Suprapubic skin (tissue), 4 donors: Measurements from ENCODE around the gene TEKT1. TPM values are rescaled to one million over a fixed set of nuclear protein-coding genes. Genes with fewer than 3 reads are reported as not detected.

Experiments
- DNase-seq, 2 donors: peaks; one replicate each; pipeline ENCODE4 v3.0.0-alpha.2; 2019; ENCODE audit warnings: low spot score in 2 of 2
- H3K27ac ChIP-seq: fragments of 200-600 bp; sonication (generic); one replicate; pipeline ENCODE4 v1.5.1; 2019
- H3K27me3 ChIP-seq: fragments of 200-600 bp; sonication (generic); one replicate; pipeline ENCODE4 v1.5.1; 2019
- H3K36me3 ChIP-seq: fragments of 200-600 bp; sonication (generic); one replicate; pipeline ENCODE4 v1.5.1; 2019
- H3K4me1 ChIP-seq: fragments of 200-600 bp; sonication (generic); one replicate; pipeline ENCODE4 v1.5.1; 2019
- H3K4me3 ChIP-seq: fragments of 200-600 bp; sonication (generic); one replicate; pipeline ENCODE4 v1.5.1; 2019; ENCODE audit warnings: mild to moderate bottlenecking
- H3K9me3 ChIP-seq: fragments of 200-600 bp; sonication (generic); one replicate; pipeline ENCODE4 v1.5.1; 2019
- CTCF ChIP-seq, 2 donors: fragments of 200-600 bp in 1 of 2; fragments of 450-650 bp in 1 of 2; sonication (generic) in 1 of 2; IDR thresholded peaks; one replicate each; pipeline ENCODE4 v1.5.1; 2016 to 2019; ENCODE audit warnings: antibody characterized with exemption in 2 of 2, mild to moderate bottlenecking in 1 of 2, moderate library complexity in 1 of 2
- EP300 ChIP-seq: sonication (generic); formaldehyde crosslinking; IDR thresholded peaks from one replicate; pipeline ENCODE4 v1.6.1; 2017; ENCODE audit warnings: antibody characterized with exemption
- POLR2A ChIP-seq, 2 donors: fragments of 450-650 bp; IDR thresholded peaks; one replicate each; pipeline ENCODE4 v1.6.1; 2017; ENCODE audit warnings: antibody characterized with exemption in 2 of 2, mild to moderate bottlenecking in 2 of 2, moderate library complexity in 2 of 2
- POLR2AphosphoS5 ChIP-seq, 3 donors: sonication (generic); formaldehyde crosslinking; IDR thresholded peaks; one replicate each; pipeline ENCODE4 v1.6.1; 2017; ENCODE audit warnings: antibody characterized with exemption in 3 of 3
- WGBS: methylation state at CpG from one replicate; pipeline ENCODE4 v1.1.5; 2018; 5-methylcytosine and 5-hydroxymethylcytosine counted together
- total RNA-seq, 4 donors: library from RNA; depleted of rRNA; stranded (reverse); fragments of >200 nt; gene quantifications; one replicate each; pipeline ENCODE4 v1.1.0, GENCODE V29; 2016

Gene TEKT1
- total RNA-seq, 4 donors from 2014 or later, result not detected

- WGBS, result 96% methylated on average over 1 of the region's 1 CpG
- TF ChIP-seq EP300, result no peak
- TF ChIP-seq CTCF (IDR thresholded peaks at IDR 0.05), result no peak
- no peak for TF ChIP-seq POLR2AphosphoS5 (IDR thresholded peaks at IDR 0.05)
- TF ChIP-seq POLR2A (IDR thresholded peaks at IDR 0.05), result no peak
- Histone ChIP-seq H3K27me3 (no peaks in the 10 kb centered on the region), H3K27ac (no peak overlapping the region), H3K9me3 (peaks cover 20% of the 10 kb centered on the region), H3K4me3 (no peak overlapping the region), H3K36me3 (peaks cover 69% of the 10 kb centered on the region), H3K4me1 (peaks cover 9% of the 10 kb centered on the region)
- DNase-seq, result no peak
Observed at GRCh38 chr17:6772016-6772415, 59.5 kb downstream of the TEKT1 start.

DNA sequence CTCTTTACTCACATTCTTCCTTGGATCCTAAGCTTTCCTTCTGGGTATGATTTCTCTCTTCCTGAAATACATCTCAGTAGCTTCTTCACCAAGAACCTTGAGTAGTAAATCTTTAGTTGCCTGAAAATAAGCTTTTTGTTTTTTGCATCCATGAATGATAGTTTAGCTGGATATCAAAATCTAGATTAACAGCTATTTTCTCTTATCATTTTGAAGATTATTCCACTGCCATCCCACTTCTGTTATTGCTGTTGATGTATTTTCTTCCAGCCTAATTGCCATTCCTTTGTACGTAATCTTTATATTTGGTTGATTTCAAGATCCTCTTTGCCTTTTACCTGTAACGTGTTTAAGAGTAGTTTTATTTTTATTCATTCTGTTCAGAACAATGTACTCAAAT lies 63.1 kb downstream of the TEKT1 start:
- TF ChIP-seq POLR2AphosphoS5 (IDR thresholded peaks at IDR 0.05), result no peak
- no peak for TF ChIP-seq CTCF (IDR thresholded peaks at IDR 0.05)
- TF ChIP-seq EP300, result no peak
- TF ChIP-seq POLR2A (IDR thresholded peaks at IDR 0.05), result no peak
- Histone ChIP-seq H3K9me3 (peaks cover 11% of the 10 kb centered on the region), H3K27me3 (no peaks in the 10 kb centered on the region), H3K36me3 (peaks cover 94% of the 10 kb centered on the region), H3K4me3 (no peak overlapping the region), H3K27ac (no peak overlapping the region), H3K4me1 (no peaks in the 10 kb centered on the region)
- no peak for DNase-seq
- 95% methylated on average over 2 of the region's 2 CpGs for WGBS

DNA sequence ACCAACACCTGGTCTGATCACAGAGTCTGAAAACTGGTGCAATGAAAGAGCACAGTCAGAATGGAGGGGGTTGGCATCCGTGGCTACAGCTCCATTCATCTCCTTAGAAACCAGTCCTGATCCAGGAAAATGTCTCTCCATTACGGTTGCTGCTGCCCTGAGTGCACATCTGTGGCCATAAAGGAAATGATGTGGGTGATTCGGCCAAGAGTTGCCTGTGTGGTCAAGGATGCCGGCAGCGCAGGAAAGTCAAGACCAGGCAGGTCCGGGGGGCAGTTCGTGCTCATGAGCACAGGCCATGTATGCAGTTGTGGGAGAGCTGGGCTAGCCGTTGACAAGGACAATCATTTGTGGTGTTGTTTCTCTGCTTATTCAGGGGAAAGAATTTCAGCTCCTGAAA lies 69.8 kb downstream of the TEKT1 start:
- H3K27me3 ChIP-seq, result no peaks in the 10 kb centered on the region
- peaks cover 77% of the 10 kb centered on the region for H3K36me3 ChIP-seq

GRCh38 chr17:6757747-6758146 lies 73.8 kb downstream of the TEKT1 start:
- DNase-seq, result no peak
- H3K4me3 ChIP-seq, result no peak overlapping the region
- H3K27ac ChIP-seq, result no peak overlapping the region
- WGBS, result 99% methylated on average over 2 of the region's 2 CpGs
- peaks cover 33% of the 10 kb centered on the region for H3K4me1 ChIP-seq
- H3K27me3 ChIP-seq, result no peaks in the 10 kb centered on the region
- peaks cover 39% of the 10 kb centered on the region for H3K36me3 ChIP-seq
- TF ChIP-seq POLR2AphosphoS5 (IDR thresholded peaks at IDR 0.05), result no peak
- no peak for TF ChIP-seq EP300
- no peak for TF ChIP-seq POLR2A (IDR thresholded peaks at IDR 0.05)
- no peak for TF ChIP-seq CTCF (IDR thresholded peaks at IDR 0.05)
- no peaks in the 10 kb centered on the region for H3K9me3 ChIP-seq

More for the DNA sequence above, 69.8 kb downstream of the TEKT1 start:
- 76% methylated on average over 8 of the region's 8 CpGs for WGBS
- H3K4me3 ChIP-seq, result no peak overlapping the region
- no peak overlapping the region for H3K27ac ChIP-seq
- no peak for DNase-seq
- H3K9me3 ChIP-seq, result no peaks in the 10 kb centered on the region
- TF ChIP-seq POLR2AphosphoS5 (IDR thresholded peaks at IDR 0.05), result no peak
- TF ChIP-seq POLR2A (IDR thresholded peaks at IDR 0.05), result no peak
- no peak for TF ChIP-seq CTCF (IDR thresholded peaks at IDR 0.05)
- TF ChIP-seq EP300, result no peak
- peaks cover 5% of the 10 kb centered on the region for H3K4me1 ChIP-seq

DNA sequence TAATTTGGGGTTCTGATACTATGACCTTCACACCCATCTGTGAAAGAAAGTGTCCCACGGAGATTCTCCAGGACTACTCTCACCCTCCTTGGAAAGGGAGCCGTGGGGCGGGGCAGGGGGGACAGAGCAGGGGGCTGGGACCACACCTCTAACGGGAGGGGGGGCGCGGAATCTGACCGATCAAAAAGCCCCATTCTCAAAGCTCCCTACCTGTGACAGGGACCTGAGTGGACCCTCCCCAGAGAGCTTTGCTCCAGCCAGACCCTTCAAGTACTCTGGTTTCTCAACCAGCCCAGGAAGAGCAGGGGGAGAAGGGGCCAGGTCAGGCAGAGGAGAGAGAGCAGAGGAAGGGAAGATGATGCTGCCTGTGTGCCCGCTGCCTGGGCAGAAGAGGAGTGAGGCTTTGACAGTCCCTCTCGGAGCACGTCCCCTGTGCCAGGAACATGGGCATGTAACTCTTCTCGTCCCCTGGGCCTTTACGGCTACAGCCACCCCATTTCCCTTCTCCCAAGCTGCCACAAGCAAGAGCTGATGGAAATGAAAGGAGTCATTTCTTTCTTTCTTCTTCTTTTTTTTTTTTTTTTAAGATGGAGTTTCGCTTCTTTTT lies 75.0 kb downstream of the TEKT1 start:
- no peaks in the 10 kb centered on the region for H3K27me3 ChIP-seq
- no peaks in the 10 kb centered on the region for H3K9me3 ChIP-seq
- peaks cover 44% of the 10 kb centered on the region for H3K4me1 ChIP-seq
- peaks cover 29% of the 10 kb centered on the region for H3K36me3 ChIP-seq
- no peak for TF ChIP-seq POLR2AphosphoS5 (IDR thresholded peaks at IDR 0.05)
- TF ChIP-seq POLR2A (IDR thresholded peaks at IDR 0.05), result no peak
- no peak for TF ChIP-seq CTCF (IDR thresholded peaks at IDR 0.05)
- no peak for TF ChIP-seq EP300
- no peak for DNase-seq
- H3K27ac ChIP-seq, result peak overlapping the region; percentile 59
- WGBS, result 41% methylated on average over 13 of the region's 13 CpGs
- H3K4me3 ChIP-seq, result peak overlapping the region; percentile 56
